Upper lobe of right lung (tissue), 1 donor: Measurements from ENCODE around the gene GNB5. TPM values are rescaled to one million over a fixed set of nuclear protein-coding genes. Genes with fewer than 3 reads are reported as not detected.
A peak's percentile ranks its signal among the peaks of the same experiment; 100 is the strongest.

ENCODE experiments used
- ATAC-seq: fragments of 200-7000 bp; cut with Tn5 transposase; one replicate; pipeline ENCODE4 v1.9.1; 2020; ENCODE audit warnings: mild to moderate bottlenecking, moderate library complexity
- DNase-seq: peaks from one replicate; pipeline ENCODE4 v3.0.0-alpha.2; 2020
- H3K27ac ChIP-seq: fragments of 200-600 bp; one replicate; pipeline ENCODE4 v1.8.0; 2022
- H3K27me3 ChIP-seq: fragments of 200-600 bp; one replicate; pipeline ENCODE4 v1.8.0; 2022; ENCODE audit warnings: mild to moderate bottlenecking
- H3K36me3 ChIP-seq: fragments of 200-600 bp; one replicate; pipeline ENCODE4 v1.8.0; 2022
- H3K4me1 ChIP-seq: fragments of 200-600 bp; one replicate; pipeline ENCODE4 v1.8.0; 2022
- H3K4me3 ChIP-seq: fragments of 200-600 bp; one replicate; pipeline ENCODE4 v1.8.0; 2022; ENCODE audit warnings: mild to moderate bottlenecking
- H3K9me3 ChIP-seq: fragments of 200-600 bp; one replicate; pipeline ENCODE4 v1.8.0; 2022
- CTCF ChIP-seq: fragments of 200-600 bp; IDR thresholded peaks from one replicate; pipeline ENCODE4 v1.8.0; 2022; ENCODE audit warnings: antibody characterized with exemption
- intact Hi-C: fragments of 100-400 bp; cut with DNase I; formaldehyde crosslinking; loops from one replicate; pipeline ENCODE4 v1.11.0; 2022
- total RNA-seq: library from RNA; stranded (reverse); fragmentation: NEBNext Ultra II Directional; extraction: Animal tissue kit (Norgen Biotek cat#: 25700); gene quantifications from one replicate; pipeline ENCODE4 v1.2.1, GENCODE V29; 2021
- donor health status: DM: no; HTN: yes; CAD: no; lungs with severe emphysema.

GNB5 gene
- total RNA-seq, 1 donor from 2014 or later, result 16.7 TPM

GRCh38 chr15:52180851-52181450 is 10.2 kb downstream of the GNB5 start:
- Histone ChIP-seq H3K9me3 (no peaks in the 10 kb centered on the region), H3K4me1 (peaks cover 14% of the 10 kb centered on the region), H3K36me3 (no peaks in the 10 kb centered on the region), H3K27ac (no peak overlapping the region), H3K4me3 (no peak overlapping the region), H3K27me3 (no peaks in the 10 kb centered on the region)
- ATAC-seq, result no peak
- intact Hi-C loops, result no loop called here
- no peak for TF ChIP-seq CTCF
- no peak for DNase-seq

GRCh38 chr15:52180196-52180835 is 10.9 kb downstream of the GNB5 start:
- Histone ChIP-seq H3K4me1 (peaks cover 14% of the 10 kb centered on the region), H3K27me3 (no peaks in the 10 kb centered on the region), H3K4me3 (peak overlapping the region; percentile 72), H3K9me3 (no peaks in the 10 kb centered on the region), H3K36me3 (no peaks in the 10 kb centered on the region), H3K27ac (peak overlapping the region; percentile 86)
- ATAC-seq (no peak), DNase-seq (no peak)
- TF ChIP-seq CTCF, result no peak
- intact Hi-C loops, result no loop called here

GRCh38 chr15:52179278-52180195 is 11.7 kb downstream of the GNB5 start:
- no peak for TF ChIP-seq CTCF
- intact Hi-C loops, result no loop called here
- ATAC-seq, result peak; percentile 91
- DNase-seq, result peak; percentile 93
- Histone ChIP-seq H3K4me1 (peaks cover 14% of the 10 kb centered on the region), H3K27me3 (no peaks in the 10 kb centered on the region), H3K27ac (peak overlapping the region; percentile 86), H3K4me3 (peak overlapping the region; percentile 72), H3K9me3 (no peaks in the 10 kb centered on the region), H3K36me3 (no peaks in the 10 kb centered on the region)

- intact Hi-C loops, result no loop called here
- no peak for ATAC-seq
- Histone ChIP-seq H3K9me3 (no peaks in the 10 kb centered on the region), H3K36me3 (no peaks in the 10 kb centered on the region), H3K27me3 (no peaks in the 10 kb centered on the region), H3K27ac (peak overlapping the region; percentile 86), H3K4me1 (peaks cover 14% of the 10 kb centered on the region), H3K4me3 (peak overlapping the region; percentile 72)
- TF ChIP-seq CTCF, result no peak
- no peak for DNase-seq
These were observed 12.4 kb downstream of the GNB5 start for GRCh38 chr15:52178765-52179164.

GRCh38 chr15:52172869-52173268 is 18.3 kb downstream of the GNB5 start:
- Histone ChIP-seq H3K4me1 (no peaks in the 10 kb centered on the region), H3K9me3 (no peaks in the 10 kb centered on the region), H3K27me3 (no peaks in the 10 kb centered on the region), H3K4me3 (no peak overlapping the region), H3K36me3 (no peaks in the 10 kb centered on the region), H3K27ac (no peak overlapping the region)
- no peak for TF ChIP-seq CTCF
- no peak for ATAC-seq
- intact Hi-C loops, result no loop called here
- no peak for DNase-seq
